Activated naive CD4-positive, alpha-beta T cell treated with anti-CD3 and anti-CD28 coated beads for 36 hours (primary cell): ENCODE measurements around the gene JTB. TPM values are rescaled to one million over a fixed set of nuclear protein-coding genes. Genes with fewer than 3 reads are reported as not detected.
A peak's percentile ranks its signal among the peaks of the same experiment; 100 is the strongest.

Experiments
- CTCF ChIA-PET: fragments of 350-600 bp; sonication (Branson Sonifier 250); formaldehyde crosslinking; loops from one replicate; lab custom pipeline; 2021; ENCODE audit warnings: antibody characterized with exemption; lab: Charles Lee
- DNase-seq: peaks from one replicate; pipeline ENCODE4 v3.0.0-alpha.2; 2020
- H3K27ac Mint-ChIP-seq: one replicate; pipeline ENCODE4 v1.8.0; 2021; ENCODE audit warnings: mild to moderate bottlenecking, mixed read lengths
- H3K27me3 Mint-ChIP-seq: one replicate; pipeline ENCODE4 v1.8.0; 2021; ENCODE audit warnings: low read depth, mixed read lengths
- H3K36me3 Mint-ChIP-seq: one replicate; pipeline ENCODE4 v1.8.0; 2021; ENCODE audit warnings: low read depth, mixed read lengths
- H3K4me1 Mint-ChIP-seq: one replicate; pipeline ENCODE4 v1.8.0; 2021; ENCODE audit warnings: low read depth, mixed read lengths
- H3K4me3 Mint-ChIP-seq: one replicate; pipeline ENCODE4 v1.8.0; 2021; ENCODE audit warnings: mild to moderate bottlenecking, moderate library complexity, mixed read lengths
- H3K9me3 Mint-ChIP-seq: one replicate; pipeline ENCODE4 v1.8.0; 2021; ENCODE audit warnings: mixed read lengths
- intact Hi-C: fragments of 100-400 bp; cut with micrococcal nuclease; formaldehyde crosslinking; loops from one replicate; pipeline ENCODE4 v1.15.1; 2023
- total RNA-seq, 2 experiments: library from RNA; stranded (reverse); gene quantifications; one replicate each; pipeline ENCODE4 v1.2.3, GENCODE V29; 2021

JTB gene
- total RNA-seq, 2 experiments from 2014 or later: 126 to 131 TPM

- Mint-ChIP-seq H3K9me3 (no peaks in the 10 kb centered on the region), H3K27me3 (no peaks in the 10 kb centered on the region), H3K27ac (peak overlapping the region; percentile 88), H3K4me1 (peaks cover 44% of the 10 kb centered on the region), H3K4me3 (peak overlapping the region; percentile 82), H3K36me3 (peaks cover 15% of the 10 kb centered on the region)
- DNase-seq: peak; percentile 46
- CTCF ChIA-PET: interaction anchor here (0.6 to 2.6 kb wide), 7 partner anchors 8 to 373 kb away, joined by 3 to 12 read pairs (median 4); partner anchors contain the start of genes DENND4B, JTB and RAB13
- intact Hi-C loops: loop anchor here (1.0 to 10.0 kb wide), 7 partner anchors 14 to 1042 kb away; partner anchors contain the start of genes ILF2, JTB, RPS27 and S100A6
Measured at GRCh38 chr1:153962088-153963029, 15.1 kb downstream of the JTB start.

- peaks cover 9% of the 10 kb centered on the region for H3K36me3 Mint-ChIP-seq
- CTCF ChIA-PET: interaction anchor here (0.9 kb wide), 1 partner anchor 9 kb away, joined by 3 read pairs; no protein-coding TSS in a partner anchor
- H3K27ac Mint-ChIP-seq: peak overlapping the region; percentile 48
- H3K9me3 Mint-ChIP-seq: no peaks in the 10 kb centered on the region
- intact Hi-C loops: loop anchor here (5.0 to 10.0 kb wide), 3 partner anchors 289 to 1043 kb away; partner anchors contain the start of genes ILF2, S100A6 and ZBTB7B
- H3K4me3 Mint-ChIP-seq: peak overlapping the region; percentile 82
- no peaks in the 10 kb centered on the region for H3K27me3 Mint-ChIP-seq
- no peak for DNase-seq
- peaks cover 45% of the 10 kb centered on the region for H3K4me1 Mint-ChIP-seq
Measured at GRCh38 chr1:153961421-153961820, 16.1 kb downstream of the JTB start.

- H3K27ac Mint-ChIP-seq: no peak overlapping the region
- CTCF ChIA-PET: interaction anchor here (0.6 kb wide), 2 partner anchors 15 to 33 kb away, joined by 3 to 4 read pairs; no protein-coding TSS in a partner anchor
- no peak overlapping the region for H3K4me3 Mint-ChIP-seq
- H3K27me3 Mint-ChIP-seq: no peaks in the 10 kb centered on the region
- intact Hi-C loops: loop anchor here (5.0 to 10.0 kb wide), 3 partner anchors 288 to 1045 kb away; partner anchors contain the start of genes ILF2, S100A6 and ZBTB7B
- H3K4me1 Mint-ChIP-seq: peaks cover 46% of the 10 kb centered on the region
- no peaks in the 10 kb centered on the region for H3K9me3 Mint-ChIP-seq
- no peak for DNase-seq
- H3K36me3 Mint-ChIP-seq: peaks cover 6% of the 10 kb centered on the region
Measured at GRCh38 chr1:153960206-153960605, 17.3 kb downstream of the JTB start.

- Mint-ChIP-seq H3K36me3 (peaks cover 7% of the 10 kb centered on the region), H3K4me3 (no peak overlapping the region), H3K27ac (peak overlapping the region; percentile 34), H3K9me3 (no peaks in the 10 kb centered on the region), H3K27me3 (no peaks in the 10 kb centered on the region), H3K4me1 (peaks cover 50% of the 10 kb centered on the region)
- intact Hi-C loops: loop anchor here (5.0 kb wide), 2 partner anchors 232 to 313 kb away; partner anchors contain the start of genes HAX1 and INTS3
- CTCF ChIA-PET: interaction anchor here (0.6 to 1.3 kb wide), 3 partner anchors 13 to 33 kb away, joined by 3 to 7 read pairs (median 4); partner anchors contain the start of gene DENND4B
- DNase-seq: no peak
Measured at GRCh38 chr1:153959454-153959853, 18.0 kb downstream of the JTB start.

GRCh38 chr1:153958961-153959260 lies 18.6 kb downstream of the JTB start:
- Mint-ChIP-seq H3K27me3 (no peaks in the 10 kb centered on the region), H3K4me1 (peaks cover 52% of the 10 kb centered on the region), H3K27ac (peak overlapping the region; percentile 92), H3K4me3 (peak overlapping the region; percentile 86), H3K9me3 (no peaks in the 10 kb centered on the region), H3K36me3 (peaks cover 11% of the 10 kb centered on the region)
- DNase-seq: no peak
- CTCF ChIA-PET: interaction anchor here (1.3 kb wide), 2 partner anchors 12 to 30 kb away, joined by 4 to 7 read pairs; partner anchors contain the start of gene DENND4B
- intact Hi-C loops: loop anchor here (1.0 to 5.0 kb wide), 9 partner anchors 8 to 313 kb away; partner anchors contain the start of genes CREB3L4, HAX1, INTS3 and JTB

GRCh38 chr1:153958111-153958960 lies 19.1 kb downstream of the JTB start, which contains the start of gene CRTC2:
TSS of gene CRTC2 (minus strand) at chr1:153958612. CDS start at chr1:153958497, 115 bp downstream.
- peak; percentile 99 for DNase-seq
- H3K27me3 Mint-ChIP-seq: no peaks in the 10 kb centered on the region
- H3K4me1 Mint-ChIP-seq: peaks cover 53% of the 10 kb centered on the region
- peaks cover 13% of the 10 kb centered on the region for H3K36me3 Mint-ChIP-seq
- CTCF ChIA-PET: interaction anchor here (1.3 kb wide), 3 partner anchors 12 to 31 kb away, joined by 4 to 7 read pairs (median 5); partner anchors contain the start of genes DENND4B and RAB13
- H3K4me3 Mint-ChIP-seq: peak within 1 kb of the TSS; percentile 86
- intact Hi-C loops: loop anchor here (1.0 to 5.0 kb wide), 9 partner anchors 9 to 314 kb away; partner anchors contain the start of genes CREB3L4, HAX1, INTS3 and JTB
- no peaks in the 10 kb centered on the region for H3K9me3 Mint-ChIP-seq
- H3K27ac Mint-ChIP-seq: peak within 1 kb of the TSS; percentile 92

- H3K36me3 Mint-ChIP-seq: peaks cover 16% of the 10 kb centered on the region
- peak overlapping the region; percentile 92 for H3K27ac Mint-ChIP-seq
- DNase-seq: peak; percentile 64
- H3K27me3 Mint-ChIP-seq: no peaks in the 10 kb centered on the region
- peak overlapping the region; percentile 86 for H3K4me3 Mint-ChIP-seq
- CTCF ChIA-PET: interaction anchor here (0.6 to 2.0 kb wide), 3 partner anchors 13 to 307 kb away, joined by 4 to 7 read pairs (median 5); partner anchors contain the start of gene RAB13
- H3K4me1 Mint-ChIP-seq: peaks cover 52% of the 10 kb centered on the region
- H3K9me3 Mint-ChIP-seq: no peaks in the 10 kb centered on the region
- intact Hi-C loops: loop anchor here (1.0 to 5.0 kb wide), 10 partner anchors 10 to 315 kb away; partner anchors contain the start of genes CREB3L4, HAX1, INTS3 and JTB
Measured at GRCh38 chr1:153957744-153958110, 19.7 kb downstream of the JTB start.

- intact Hi-C loops: loop anchor here (1.0 to 5.0 kb wide), 3 partner anchors 230 to 315 kb away; partner anchors contain the start of genes HAX1, INTS3 and UBAP2L
- peaks cover 12% of the 10 kb centered on the region for H3K36me3 Mint-ChIP-seq
Measured at GRCh38 chr1:153956997-153957715, 20.3 kb downstream of the JTB start.

GRCh38 chr1:153954826-153955225 lies 22.6 kb downstream of the JTB start:
- no peak for DNase-seq
- intact Hi-C loops: loop anchor here (5.0 kb wide), 2 partner anchors 228 to 317 kb away; partner anchors contain the start of genes HAX1 and INTS3
- no peaks in the 10 kb centered on the region for H3K9me3 Mint-ChIP-seq
- H3K27me3 Mint-ChIP-seq: no peaks in the 10 kb centered on the region
- H3K36me3 Mint-ChIP-seq: peaks cover 26% of the 10 kb centered on the region
- no peak overlapping the region for H3K4me3 Mint-ChIP-seq
- peaks cover 37% of the 10 kb centered on the region for H3K4me1 Mint-ChIP-seq
- CTCF ChIA-PET: interaction anchor here (0.7 to 1.1 kb wide), 2 partner anchors 23 to 30 kb away, joined by 3 to 4 read pairs; partner anchors contain the start of gene JTB
- peak overlapping the region; percentile 27 for H3K27ac Mint-ChIP-seq

More at GRCh38 chr1:153956997-153957715, 20.3 kb downstream of the JTB start:
- CTCF ChIA-PET: interaction anchor here (0.6 to 2.0 kb wide), 6 partner anchors 10 to 307 kb away, joined by 4 to 10 read pairs (median 6); partner anchors contain the start of genes CREB3L4, DENND4B, JTB and RAB13
- DNase-seq: no peak
- Mint-ChIP-seq H3K4me1 (peaks cover 48% of the 10 kb centered on the region), H3K4me3 (peak overlapping the region; percentile 86), H3K9me3 (no peaks in the 10 kb centered on the region), H3K27ac (peak overlapping the region; percentile 92), H3K27me3 (no peaks in the 10 kb centered on the region)

GRCh38 chr1:153953859-153954365 lies 23.6 kb downstream of the JTB start:
- DNase-seq: no peak
- Mint-ChIP-seq H3K9me3 (no peaks in the 10 kb centered on the region), H3K36me3 (peaks cover 28% of the 10 kb centered on the region), H3K27ac (peak overlapping the region; percentile 27), H3K27me3 (no peaks in the 10 kb centered on the region), H3K4me3 (no peak overlapping the region), H3K4me1 (peaks cover 36% of the 10 kb centered on the region)
- intact Hi-C loops: no loop called here
- CTCF ChIA-PET: no interaction called here
